ENCODE data around the gene ZBTB7B. TPM values are rescaled to one million over a fixed set of nuclear protein-coding genes. Genes with fewer than 3 reads are reported as not detected.

Gene ZBTB7B
- total RNA-seq, 2 experiments from 2014 or later = 16.3 to 23.2 TPM

- TF ChIP-seq, protein P1, sequence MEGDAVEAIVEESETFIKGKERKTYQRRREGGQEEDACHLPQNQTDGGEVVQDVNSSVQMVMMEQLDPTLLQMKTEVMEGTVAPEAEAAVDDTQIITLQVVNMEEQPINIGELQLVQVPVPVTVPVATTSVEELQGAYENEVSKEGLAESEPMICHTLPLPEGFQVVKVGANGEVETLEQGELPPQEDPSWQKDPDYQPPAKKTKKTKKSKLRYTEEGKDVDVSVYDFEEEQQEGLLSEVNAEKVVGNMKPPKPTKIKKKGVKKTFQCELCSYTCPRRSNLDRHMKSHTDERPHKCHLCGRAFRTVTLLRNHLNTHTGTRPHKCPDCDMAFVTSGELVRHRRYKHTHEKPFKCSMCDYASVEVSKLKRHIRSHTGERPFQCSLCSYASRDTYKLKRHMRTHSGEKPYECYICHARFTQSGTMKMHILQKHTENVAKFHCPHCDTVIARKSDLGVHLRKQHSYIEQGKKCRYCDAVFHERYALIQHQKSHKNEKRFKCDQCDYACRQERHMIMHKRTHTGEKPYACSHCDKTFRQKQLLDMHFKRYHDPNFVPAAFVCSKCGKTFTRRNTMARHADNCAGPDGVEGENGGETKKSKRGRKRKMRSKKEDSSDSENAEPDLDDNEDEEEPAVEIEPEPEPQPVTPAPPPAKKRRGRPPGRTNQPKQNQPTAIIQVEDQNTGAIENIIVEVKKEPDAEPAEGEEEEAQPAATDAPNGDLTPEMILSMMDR (conservative IDR thresholded peaks at IDR 0.05; ENCODE audit: low read length) = no peak
- TF ChIP-seq EZH2phosphoT487 (IDR thresholded peaks at IDR 0.05; ENCODE audit: borderline replicate concordance, low read depth, low read length) = no peak
- no peak overlapping the region for H2AFZ ChIP-seq (ENCODE audit: low read length)
- no peak overlapping the region for H3K4me3 ChIP-seq (ENCODE audit: low read depth, low read length, poor library complexity, severe bottlenecking)
- H3K27ac ChIP-seq (ENCODE audit: low read depth, low read length, poor library complexity, severe bottlenecking) = no peak overlapping the region
- no peak overlapping the region for H3K4me2 ChIP-seq (ENCODE audit: low read length)
- H3K4me1 ChIP-seq (ENCODE audit: insufficient read depth, low read length, poor library complexity, severe bottlenecking) = peaks cover 43% of the 10 kb centered on the region
- H4K20me1 ChIP-seq (ENCODE audit: insufficient read depth, low read length) = no peaks in the 10 kb centered on the region
- intact Hi-C loops (cut with micrococcal nuclease; ENCODE audit: unreplicated experiment) = no loop called here
- POLR2A ChIA-PET = no interaction called here
- H3K36me3 ChIP-seq (ENCODE audit: insufficient read depth, low read length) = peaks cover 22% of the 10 kb centered on the region; the same call in 1 of the 2 replicates
- CTCF ChIA-PET (ENCODE audit: unreplicated experiment) = interaction anchor here (1.3 kb wide), 1 partner anchor 36 kb away, joined by 3 read pairs; the partner anchor contains the start of gene FLAD1
- H3K79me2 ChIP-seq (ENCODE audit: insufficient read depth, low read depth, low read length) = no peaks in the 10 kb centered on the region
- BruUV-seq (replicated peaks) = no TSS peak
- DNase-seq (ENCODE audit: low spot score) = no peak
- H3K9me3 ChIP-seq (ENCODE audit: low read length) = no peaks in the 10 kb centered on the region
- H3K9me2 ChIP-seq (ENCODE audit: insufficient read depth, low read length) = no peaks in the 10 kb centered on the region
Measured at GRCh38 chr1:155019377-155020245, 17.0 kb downstream of the ZBTB7B start.

DNA sequence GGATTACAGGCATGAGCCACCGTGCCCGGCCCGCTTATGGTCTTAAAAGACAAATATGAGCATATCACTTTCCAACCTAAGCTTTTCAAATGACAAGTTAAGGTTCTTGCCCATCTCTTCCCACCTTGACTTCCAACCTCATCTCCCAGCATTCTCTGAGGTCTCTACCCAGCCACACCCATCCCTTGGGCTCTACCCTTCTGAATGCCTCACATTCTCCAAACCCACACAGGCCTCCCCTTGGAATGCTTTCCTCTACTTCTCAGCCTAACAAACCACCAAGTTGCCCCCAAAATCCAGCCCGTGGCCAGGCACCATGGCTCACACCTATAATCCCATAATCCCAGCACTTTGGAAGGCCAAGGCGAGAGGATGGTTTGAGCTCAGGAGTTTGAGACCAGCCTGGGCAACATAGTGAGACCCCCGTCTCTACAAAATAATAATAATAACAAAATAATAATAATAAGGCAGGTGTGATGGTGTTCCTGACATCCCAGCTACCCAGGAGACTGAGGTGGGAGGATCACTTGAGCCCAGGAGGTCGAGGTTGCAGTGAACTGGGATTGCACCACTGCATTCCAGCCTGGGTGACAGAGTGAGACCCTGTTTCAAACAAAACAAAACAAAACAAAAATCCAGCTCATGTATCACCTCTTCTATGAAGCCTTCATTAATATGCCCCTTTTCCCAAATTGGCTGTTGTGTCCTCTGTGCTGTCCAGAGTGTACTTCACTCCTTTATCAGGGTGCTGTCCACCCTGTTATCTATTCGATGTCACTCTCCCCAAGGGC is 19.7 kb downstream of the ZBTB7B start:
- H3K36me3 ChIP-seq (ENCODE audit: insufficient read depth, low read length) = no peaks in the 10 kb centered on the region
- no TSS peak for BruUV-seq (replicated peaks)
- ChIA-PET CTCF (ENCODE audit: unreplicated experiment) (interaction anchor here (1.3 kb wide), 1 partner anchor 66 kb away, joined by 3 read pairs; the partner anchor contains the start of gene PBXIP1), POLR2A (interaction anchor here (0.7 kb wide), 2 partner anchors 9 to 48 kb away, joined by 3 read pairs; no protein-coding TSS in a partner anchor)
- no peak for DNase-seq (ENCODE audit: low spot score)
- H3K4me1 ChIP-seq (ENCODE audit: insufficient read depth, low read length, poor library complexity, severe bottlenecking) = peaks cover 17% of the 10 kb centered on the region
- no peak overlapping the region for H3K27ac ChIP-seq (ENCODE audit: low read depth, low read length, poor library complexity, severe bottlenecking)
- H4K20me1 ChIP-seq (ENCODE audit: insufficient read depth, low read length) = no peaks in the 10 kb centered on the region
- no peak overlapping the region for H2AFZ ChIP-seq (ENCODE audit: low read length)
- intact Hi-C loops (cut with micrococcal nuclease; ENCODE audit: unreplicated experiment) = no loop called here
- H3K79me2 ChIP-seq (ENCODE audit: insufficient read depth, low read depth, low read length) = no peaks in the 10 kb centered on the region
- no peak overlapping the region for H3K4me2 ChIP-seq (ENCODE audit: low read length)
- TF ChIP-seq, protein P1 (conservative IDR thresholded peaks at IDR 0.05; ENCODE audit: low read length) = no peak
- no peak for TF ChIP-seq EZH2phosphoT487 (IDR thresholded peaks at IDR 0.05; ENCODE audit: borderline replicate concordance, low read depth, low read length)
- no peaks in the 10 kb centered on the region for H3K9me3 ChIP-seq (ENCODE audit: low read length)
- H3K4me3 ChIP-seq (ENCODE audit: low read depth, low read length, poor library complexity, severe bottlenecking) = no peak overlapping the region
- no peaks in the 10 kb centered on the region for H3K9me2 ChIP-seq (ENCODE audit: insufficient read depth, low read length)

Data from OCI-LY7 (cell line).